AG10803 (cell line): ENCODE data around the gene MED6.

ENCODE experiments used
- DNase-seq: peaks from one replicate; pipeline ENCODE4 v3.0.0; 2010; ENCODE audit warnings: low read depth
- H3K4me3 ChIP-seq: 2 replicates; pipeline ENCODE4 v1.5.1; 2011; ENCODE audit warnings: mild to moderate bottlenecking, low read length, control low read depth
- CTCF ChIP-seq: conservative IDR thresholded peaks from 2 replicates; pipeline ENCODE4 v1.5.1; 2011; ENCODE audit warnings: mild to moderate bottlenecking, low read length, control low read depth, inconsistent platforms

Gene MED6

GRCh38 chr14:70624972-70625371 is 24.5 kb upstream of the MED6 start:
- no peak overlapping the region for H3K4me3 ChIP-seq
- DNase-seq: no peak
- TF ChIP-seq CTCF: no peak

- H3K4me3 ChIP-seq: no peak overlapping the region
- peak; percentile 12 for DNase-seq
- peak; percentile 67 for TF ChIP-seq CTCF
Measured at GRCh38 chr14:70622111-70622712, 21.8 kb upstream of the MED6 start.

GRCh38 chr14:70619708-70620107 is 19.3 kb upstream of the MED6 start:
- DNase-seq: no peak
- TF ChIP-seq CTCF: no peak
- H3K4me3 ChIP-seq: no peak overlapping the region

- H3K4me3 ChIP-seq: no peak overlapping the region
- DNase-seq: no peak
- TF ChIP-seq CTCF: no peak
Measured at GRCh38 chr14:70618314-70618713, 17.9 kb upstream of the MED6 start.

GRCh38 chr14:70616646-70617045 is 16.2 kb upstream of the MED6 start:
- H3K4me3 ChIP-seq: no peak overlapping the region
- no peak for DNase-seq
- TF ChIP-seq CTCF: no peak

- DNase-seq: no peak
- TF ChIP-seq CTCF: no peak
- no peak overlapping the region for H3K4me3 ChIP-seq
Measured at GRCh38 chr14:70611216-70611615, 10.8 kb upstream of the MED6 start.

GRCh38 chr14:70602254-70602653 is 1.8 kb upstream of the MED6 start:
- TF ChIP-seq CTCF: no peak
- no peak overlapping the region for H3K4me3 ChIP-seq
- DNase-seq: no peak
